GM19025 (cell line): Measurements from ENCODE around the gene CRYBG2.
"Not testable (repeated sequence)": the region's sequence is repeated elsewhere in the genome, so short reads cannot be mapped to it uniquely, and the experiment has no call there.

Source experiments
- ATAC-seq: cut with Tn5 transposase; IDR thresholded peaks from one replicate; pipeline ENCODE4 v1.9.1; 2021; ENCODE audit warnings: mild to moderate bottlenecking, low read depth, moderate library complexity; ENCODE audit not compliant: unreplicated experiment

Gene CRYBG2

GRCh38 chr1:26297057-26297790, 56.7 kb downstream of the CRYBG2 start:
- ATAC-seq: no peak

GRCh38 chr1:26296340-26297056, 57.4 kb downstream of the CRYBG2 start:
- no peak for ATAC-seq

GRCh38 chr1:26295194-26296138, 58.5 kb downstream of the CRYBG2 start:
- ATAC-seq: no peak

- ATAC-seq: no peak
Measured at GRCh38 chr1:26293911-26294463, 59.9 kb downstream of the CRYBG2 start.

- not testable (repeated sequence) for ATAC-seq
Measured at GRCh38 chr1:26292735-26293134, 61.2 kb downstream of the CRYBG2 start.

GRCh38 chr1:26291939-26292338, 62.0 kb downstream of the CRYBG2 start:
- no peak for ATAC-seq

GRCh38 chr1:26291433-26291832, 62.5 kb downstream of the CRYBG2 start:
- no peak for ATAC-seq

- ATAC-seq: no peak
Measured at GRCh38 chr1:26290882-26291261, 63.1 kb downstream of the CRYBG2 start.

GRCh38 chr1:26290122-26290881, 63.6 kb downstream of the CRYBG2 start:
- no peak for ATAC-seq

GRCh38 chr1:26289158-26290059, 64.5 kb downstream of the CRYBG2 start:
- no peak for ATAC-seq

GRCh38 chr1:26288311-26288941, 65.5 kb downstream of the CRYBG2 start:
- no peak for ATAC-seq

- ATAC-seq: no peak
Measured at GRCh38 chr1:26287811-26288210, 66.1 kb downstream of the CRYBG2 start.

- ATAC-seq: peak; percentile 44
Measured at GRCh38 chr1:26287033-26287711, 66.8 kb downstream of the CRYBG2 start.

- no peak for ATAC-seq
Measured at GRCh38 chr1:26286064-26286416, 67.9 kb downstream of the CRYBG2 start.

GRCh38 chr1:26285366-26286063, 68.4 kb downstream of the CRYBG2 start:
- no peak for ATAC-seq

GRCh38 chr1:26284597-26285347, 69.2 kb downstream of the CRYBG2 start:
- no peak for ATAC-seq
